Spleen (tissue), 11 donors: ENCODE measurements around the gene CIDEB. TPM values are rescaled to one million over a fixed set of nuclear protein-coding genes. Genes with fewer than 3 reads are reported as not detected.

ENCODE experiments used
- DNase-seq: peaks from one replicate; pipeline ENCODE4 v3.0.0-alpha.2; 2020
- H3K27ac ChIP-seq, 8 donors: fragments of 200-600 bp; sonication (generic) in 7 of 8; 1 replicate in 4 of 8; 2 replicates in 4 of 8; pipeline versions ENCODE4 v1.5.0 to v1.8.0; 2016 to 2021; ENCODE audit warnings: inconsistent platforms in 4 of 8, mild to moderate bottlenecking in 4 of 8, moderate library complexity in 1 of 8
- H3K27me3 ChIP-seq, 7 donors: fragments of 200-600 bp; sonication (generic) in 6 of 7; replicated peaks in 1 of 7; 1 replicate in 4 of 7; 2 replicates in 3 of 7; pipeline versions ENCODE4 v1.5.0 to v1.8.0; 2016 to 2021; ENCODE audit warnings: inconsistent platforms in 3 of 7, mild to moderate bottlenecking in 1 of 7
- H3K36me3 ChIP-seq, 6 donors: fragments of 200-600 bp; sonication (generic) in 5 of 6; 1 replicate in 4 of 6; 2 replicates in 2 of 6; pipeline versions ENCODE4 v1.5.0 to v1.8.0; 2016 to 2021; ENCODE audit warnings: inconsistent platforms in 2 of 6
- H3K4me1 ChIP-seq, 6 donors: fragments of 200-600 bp; sonication (generic) in 5 of 6; 1 replicate in 3 of 6; 2 replicates in 3 of 6; pipeline versions ENCODE4 v1.5.0 to v1.8.0; 2016 to 2021; ENCODE audit warnings: inconsistent platforms in 3 of 6
- H3K4me3 ChIP-seq, 8 donors: fragments of 200-600 bp; sonication (generic) in 7 of 8; 1 replicate in 4 of 8; 2 replicates in 4 of 8; pipeline versions ENCODE4 v1.5.0 to v1.8.0; 2016 to 2021; ENCODE audit warnings: inconsistent platforms in 4 of 8, mild to moderate bottlenecking in 4 of 8, moderate library complexity in 2 of 8
- H3K9me3 ChIP-seq, 8 donors: fragments of 200-600 bp; sonication (generic) in 7 of 8; 1 replicate in 4 of 8; 2 replicates in 4 of 8; pipeline versions ENCODE4 v1.5.0 to v1.8.0; 2016 to 2021; ENCODE audit warnings: inconsistent platforms in 4 of 8
- CTCF ChIP-seq, 11 experiments: fragments of 200-600 bp in 7 of 11; fragments of 450-650 bp in 4 of 11; sonication (generic) in 4 of 11; IDR thresholded peaks in 8 of 11; conservative IDR thresholded peaks in 3 of 11; 1 replicate in 7 of 11; 2 replicates in 4 of 11; pipeline versions ENCODE4 v1.4.0 to v1.8.0; 2016 to 2021; ENCODE audit warnings: antibody characterized with exemption in 11 of 11, inconsistent platforms in 4 of 11, mild to moderate bottlenecking in 1 of 11
- POLR2A ChIP-seq, 3 donors: fragments of 450-650 bp; IDR thresholded peaks; one replicate each; pipeline ENCODE4 v1.5.1; 2017; ENCODE audit warnings: antibody characterized with exemption in 3 of 3, mild to moderate bottlenecking in 1 of 3
- POLR2AphosphoS5 ChIP-seq, 3 donors: sonication (generic); formaldehyde crosslinking; IDR thresholded peaks; one replicate each; pipeline ENCODE4 v1.5.1; 2017; ENCODE audit warnings: antibody characterized with exemption in 3 of 3
- WGBS, 5 donors: extraction: QIAGEN DNeasy Blood & Tissue Kit in 3 of 5; methylation state at CpG; one replicate each; pipeline versions ENCODE4 v1.1.5 to v1.1.7; 2013 to 2018; 5-methylcytosine and 5-hydroxymethylcytosine counted together
- intact Hi-C: fragments of 100-400 bp; cut with DNase I; formaldehyde crosslinking; loops from one replicate; pipeline ENCODE4 v1.15.0; 2023; ENCODE audit warnings: low total_unique reads
- polyA plus RNA-seq, 3 donors: library from polyadenylated mRNA; stranded (reverse); fragments of 200-250 nt; gene quantifications; one replicate each; pipeline ENCODE4 v1.2.1, GENCODE V29; 2013
- small RNA-seq, 4 donors: library from RNA; depleted of rRNA; stranded (forward); fragments of <200 nt; gene quantifications; one replicate each; pipeline ENCODE3, GENCODE V24; 2016
- total RNA-seq, 7 donors: library from RNA; depleted of rRNA in 3 of 7; stranded (reverse); fragments of >200 nt in 3 of 7; fragmentation: NEBNext Ultra II Directional in 4 of 7; extraction: Animal tissue kit (Norgen Biotek cat#: 25700) in 4 of 7; gene quantifications; one replicate each; pipeline versions ENCODE4 v1.1.0 to v1.2.1, GENCODE V29; 2016 to 2021
- donor health status: healthy with polysubstance abuse.
- donor health status: DM: no; HTN: no; CAD: no; lungs with moderate emphysema.
- donor health status: DM: no; HTN: no; CAD: no.
- donor health status: Bipolar disorder and iron deficiency.
- donor health status: healthy.
- donor health status: DM: no; HTN: no; CAD: no.
- donor health status: DM: yes; HTN: yes; CAD: no.

Gene CIDEB
- total and polyA plus RNA-seq, 10 donors: 31.0 to 145 (median 81.6) TPM

GRCh38 chr14:24258119-24258518 is 49.7 kb downstream of the CIDEB start:
- Histone ChIP-seq H3K27ac (no peak overlapping the region), H3K4me1 (no peaks in the 10 kb centered on the region), H3K27me3 (no peaks in the 10 kb centered on the region), H3K4me3 (no peak overlapping the region), H3K36me3 (peaks cover 0 to 89% (median 6%) of the 10 kb centered on the region in 6 donors), H3K9me3 (no peaks in the 10 kb centered on the region)
- intact Hi-C loops: no loop called here
- no peak for TF ChIP-seq CTCF (IDR thresholded peaks at IDR 0.05 in 8 of 11, conservative IDR thresholded peaks at IDR 0.05 in 3 of 11)
- TF ChIP-seq POLR2A (IDR thresholded peaks at IDR 0.05): no peak
- WGBS, 5 donors: 85 to 96% (median 94%) methylated on average over 9 of the region's 9 CpGs
- DNase-seq: peak; percentile 51

GRCh38 chr14:24256960-24257359 is 50.8 kb downstream of the CIDEB start:
- Histone ChIP-seq H3K4me3 (no peak overlapping the region), H3K36me3 (peaks cover 0 to 91% (median 6%) of the 10 kb centered on the region in 6 donors), H3K9me3 (no peaks in the 10 kb centered on the region), H3K4me1 (no peaks in the 10 kb centered on the region), H3K27me3 (no peaks in the 10 kb centered on the region), H3K27ac (peak overlapping the region in 1 of 8 donors; percentile 21)
- DNase-seq: peak; percentile 66
- TF ChIP-seq CTCF (IDR thresholded peaks at IDR 0.05 in 8 of 11, conservative IDR thresholded peaks at IDR 0.05 in 3 of 11) (no peak), POLR2AphosphoS5 (IDR thresholded peaks at IDR 0.05) (no peak), POLR2A (IDR thresholded peaks at IDR 0.05) (no peak)
- 67 to 92% (median 90%) methylated on average over 4 of the region's 4 CpGs for WGBS, 5 donors
- intact Hi-C loops: no loop called here

GRCh38 chr14:24255931-24256711 is 51.7 kb downstream of the CIDEB start:
- Histone ChIP-seq H3K9me3 (no peaks in the 10 kb centered on the region), H3K4me1 (peaks cover 0 to 6% (median 0%) of the 10 kb centered on the region in 6 donors), H3K27ac (no peak overlapping the region), H3K27me3 (no peaks in the 10 kb centered on the region), H3K36me3 (peaks cover 0 to 83% (median 6%) of the 10 kb centered on the region in 6 donors), H3K4me3 (no peak overlapping the region)
- intact Hi-C loops: no loop called here
- peak; percentile 36 for DNase-seq
- no peak for TF ChIP-seq POLR2AphosphoS5 (IDR thresholded peaks at IDR 0.05)
- 91 to 97% (median 96%) methylated on average over 11 to 12 of the region's 12 CpGs for WGBS, 5 donors

- TF ChIP-seq POLR2AphosphoS5 (IDR thresholded peaks at IDR 0.05) (no peak), CTCF (IDR thresholded peaks at IDR 0.05 in 8 of 11, conservative IDR thresholded peaks at IDR 0.05 in 3 of 11) (no peak), POLR2A (IDR thresholded peaks at IDR 0.05) (no peak)
- Histone ChIP-seq H3K27ac (no peak overlapping the region), H3K36me3 (peaks cover 0 to 76% (median 6%) of the 10 kb centered on the region in 6 donors), H3K4me1 (peaks cover 0 to 12% (median 0%) of the 10 kb centered on the region in 6 donors), H3K4me3 (no peak overlapping the region), H3K9me3 (no peaks in the 10 kb centered on the region), H3K27me3 (no peaks in the 10 kb centered on the region)
- WGBS, 5 donors: 89 to 97% (median 94%) methylated on average over 5 to 8 of the region's 8 CpGs
- intact Hi-C loops: no loop called here
- DNase-seq: no peak
These were observed 52.3 kb downstream of the CIDEB start for GRCh38 chr14:24255438-24255837.

Small RNAs within 50 kb of the gene (small RNA-seq; reads per million reads assigned to genes)
- gene RF00026: 0 reads per million in 4 donors

Other genes starting within 250 kb of the CIDEB start
Only the 30 nearest of the 33 such genes appear.
- 100 to 1,000 TPM in 2 of 7 donors, 10 to 100 TPM in 5; 73.8 to 110 (median 80.9) TPM for gene DCAF11, start 193.2 kb downstream of the CIDEB start, total RNA-seq
- gene DCAF11, start 193.2 kb downstream of the CIDEB start, polyA plus RNA-seq: 10 to 100 TPM; 28.7 to 42.5 (median 32.4) TPM
- 1 to 10 TPM; 2.0 to 7.8 (median 4.2) TPM for gene NRL, start 193.0 kb downstream of the CIDEB start, total RNA-seq
- gene NRL, start 193.0 kb downstream of the CIDEB start, polyA plus RNA-seq: 1 to 10 TPM; 2.7 to 4.7 (median 3.7) TPM
- gene FITM1, start 177.3 kb downstream of the CIDEB start, total RNA-seq: 10 to 100 TPM in 2 of 7 donors, 1 to 10 TPM in 5; 3.7 to 12.9 (median 9.0) TPM
- 1 to 10 TPM; 4.6 to 9.6 (median 8.3) TPM for gene FITM1, start 177.3 kb downstream of the CIDEB start, polyA plus RNA-seq
- 100 to 1,000 TPM; 157 to 303 (median 247) TPM for gene PSME1, start 171.8 kb downstream of the CIDEB start, total RNA-seq
- 100 to 1,000 TPM; 349 to 441 (median 364) TPM for gene PSME1, start 171.8 kb downstream of the CIDEB start, polyA plus RNA-seq
- gene EMC9, start 166.4 kb downstream of the CIDEB start, total RNA-seq: 10 to 100 TPM; 17.7 to 27.3 (median 19.9) TPM
- 10 to 100 TPM; 25.4 to 50.6 (median 48.5) TPM for gene EMC9, start 166.4 kb downstream of the CIDEB start, polyA plus RNA-seq
- 100 to 1,000 TPM in 5 of 7 donors, 10 to 100 TPM in 2; 80.0 to 295 (median 189) TPM for gene PSME2, start 161.4 kb downstream of the CIDEB start, total RNA-seq
- 100 to 1,000 TPM; 337 to 509 (median 433) TPM for gene PSME2, start 161.4 kb downstream of the CIDEB start, polyA plus RNA-seq
- gene RNF31, start 160.5 kb downstream of the CIDEB start, total RNA-seq: 100 to 1,000 TPM in 3 of 7 donors, 10 to 100 TPM in 4; 61.9 to 113 (median 96.9) TPM
- 100 to 1,000 TPM in 2 of 3 donors, 10 to 100 TPM in 1; 56.5 to 148 (median 122) TPM for gene RNF31, start 160.5 kb downstream of the CIDEB start, polyA plus RNA-seq
- 100 to 1,000 TPM; 122 to 265 (median 218) TPM for gene IRF9, start 146.7 kb downstream of the CIDEB start, total RNA-seq
- gene IRF9, start 146.7 kb downstream of the CIDEB start, polyA plus RNA-seq: 100 to 1,000 TPM in 2 of 3 donors, 10 to 100 TPM in 1; 85.8 to 166 (median 118) TPM
- gene REC8, start 135.9 kb downstream of the CIDEB start, total RNA-seq: 10 to 100 TPM; 23.5 to 51.6 (median 38.0) TPM
- 10 to 100 TPM; 23.6 to 48.0 (median 43.1) TPM for gene REC8, start 135.9 kb downstream of the CIDEB start, polyA plus RNA-seq
- gene IPO4, start 119.2 kb downstream of the CIDEB start, total RNA-seq: 10 to 100 TPM; 20.0 to 49.7 (median 29.9) TPM
- 10 to 100 TPM; 10.0 to 14.7 (median 10.4) TPM for gene IPO4, start 119.2 kb downstream of the CIDEB start, polyA plus RNA-seq
- 10 to 100 TPM; 30.4 to 53.6 (median 37.3) TPM for gene TM9SF1, start 112.5 kb downstream of the CIDEB start, total RNA-seq
- gene TM9SF1, start 112.5 kb downstream of the CIDEB start, polyA plus RNA-seq: 10 to 100 TPM in 1 of 3 donors, 1 to 10 TPM in 2; 4.7 to 12.7 (median 7.9) TPM
- 1 to 10 TPM in 1 of 7 donors, under 1 TPM in 4, not detected in 2; 0.44 to 1.4 (median 0.61) TPM for gene TSSK4, start 102.3 kb downstream of the CIDEB start, total RNA-seq
- not detected for gene TSSK4, start 102.3 kb downstream of the CIDEB start, polyA plus RNA-seq
- 10 to 100 TPM; 53.3 to 71.7 (median 61.9) TPM for gene CHMP4A, start 94.5 kb downstream of the CIDEB start, total RNA-seq
- 100 to 1,000 TPM; 106 to 149 (median 132) TPM for gene CHMP4A, start 94.5 kb downstream of the CIDEB start, polyA plus RNA-seq
- gene MDP1, start 91.9 kb downstream of the CIDEB start, total RNA-seq: 10 to 100 TPM; 11.0 to 25.5 (median 17.6) TPM
- gene MDP1, start 91.9 kb downstream of the CIDEB start, polyA plus RNA-seq: 10 to 100 TPM; 30.2 to 39.6 (median 33.6) TPM
- gene NEDD8, start 75.6 kb downstream of the CIDEB start, total RNA-seq: 100 to 1,000 TPM in 6 of 7 donors, 10 to 100 TPM in 1; 98.6 to 137 (median 122) TPM
- 100 to 1,000 TPM; 164 to 237 (median 228) TPM for gene NEDD8, start 75.6 kb downstream of the CIDEB start, polyA plus RNA-seq
- gene GMPR2, start 75.0 kb downstream of the CIDEB start, total RNA-seq: 10 to 100 TPM; 57.0 to 85.6 (median 82.6) TPM
- 10 to 100 TPM; 42.2 to 57.9 (median 50.3) TPM for gene GMPR2, start 75.0 kb downstream of the CIDEB start, polyA plus RNA-seq
- 100 to 1,000 TPM in 3 of 7 donors, 10 to 100 TPM in 4; 61.8 to 121 (median 99.5) TPM for gene TINF2, start 65.4 kb downstream of the CIDEB start, total RNA-seq
- gene TINF2, start 65.4 kb downstream of the CIDEB start, polyA plus RNA-seq: 10 to 100 TPM; 55.7 to 60.8 (median 57.4) TPM
- gene TGM1, start 44.8 kb downstream of the CIDEB start, total RNA-seq: 1 to 10 TPM; 1.4 to 4.8 (median 2.8) TPM
- gene TGM1, start 44.8 kb downstream of the CIDEB start, polyA plus RNA-seq: 1 to 10 TPM; 1.7 to 3.5 (median 2.3) TPM
- 10 to 100 TPM; 41.7 to 63.0 (median 48.6) TPM for gene RABGGTA, start 36.4 kb downstream of the CIDEB start, total RNA-seq
- gene RABGGTA, start 36.4 kb downstream of the CIDEB start, polyA plus RNA-seq: 10 to 100 TPM; 22.5 to 46.7 (median 41.4) TPM
- 10 to 100 TPM; 29.9 to 56.1 (median 34.0) TPM for gene DHRS1, start 8.2 kb downstream of the CIDEB start, total RNA-seq
- gene DHRS1, start 8.2 kb downstream of the CIDEB start, polyA plus RNA-seq: 10 to 100 TPM; 22.0 to 38.2 (median 30.3) TPM
- gene NOP9, start 8.1 kb downstream of the CIDEB start, total RNA-seq: 10 to 100 TPM; 16.8 to 26.9 (median 22.9) TPM
- 10 to 100 TPM in 1 of 3 donors, 1 to 10 TPM in 2; 4.5 to 12.1 (median 5.2) TPM for gene NOP9, start 8.1 kb downstream of the CIDEB start, polyA plus RNA-seq
- gene LTB4R2, start 2.2 kb upstream of the CIDEB start, total RNA-seq: 10 to 100 TPM in 6 of 7 donors, 1 to 10 TPM in 1; 9.2 to 32.3 (median 18.1) TPM
- gene LTB4R2, start 2.2 kb upstream of the CIDEB start, polyA plus RNA-seq: 1 to 10 TPM in 2 of 3 donors, under 1 TPM in 1; 0.83 to 4.0 (median 1.3) TPM
- gene LTB4R, start 3.5 kb upstream of the CIDEB start, total RNA-seq: 10 to 100 TPM; 20.9 to 50.4 (median 35.8) TPM
- 10 to 100 TPM; 13.9 to 28.6 (median 28.6) TPM for gene LTB4R, start 3.5 kb upstream of the CIDEB start, polyA plus RNA-seq
- 100 to 1,000 TPM in 1 of 7 donors, 10 to 100 TPM in 6; 34.4 to 114 (median 68.7) TPM for gene ADCY4, start 27.1 kb upstream of the CIDEB start, total RNA-seq
- 10 to 100 TPM; 13.0 to 53.5 (median 34.0) TPM for gene ADCY4, start 27.1 kb upstream of the CIDEB start, polyA plus RNA-seq
- gene RIPK3, start 32.0 kb upstream of the CIDEB start, total RNA-seq: 10 to 100 TPM; 24.8 to 42.4 (median 32.6) TPM
- gene RIPK3, start 32.0 kb upstream of the CIDEB start, polyA plus RNA-seq: 10 to 100 TPM; 14.0 to 18.4 (median 14.7) TPM
- 10 to 100 TPM; 10.7 to 29.2 (median 20.2) TPM for gene NFATC4, start 60.2 kb upstream of the CIDEB start, total RNA-seq
- gene NFATC4, start 60.2 kb upstream of the CIDEB start, polyA plus RNA-seq: 100 to 1,000 TPM in 1 of 3 donors, 10 to 100 TPM in 2; 51.1 to 145 (median 99.9) TPM
- 10 to 100 TPM in 5 of 7 donors, 1 to 10 TPM in 2; 4.7 to 18.0 (median 12.0) TPM for gene NYNRIN, start 91.0 kb upstream of the CIDEB start, total RNA-seq
- 1 to 10 TPM in 2 of 3 donors, under 1 TPM in 1; 0.87 to 2.7 (median 2.2) TPM for gene NYNRIN, start 91.0 kb upstream of the CIDEB start, polyA plus RNA-seq
- 10 to 100 TPM in 4 of 7 donors, 1 to 10 TPM in 3; 4.3 to 21.7 (median 13.7) TPM for gene CBLN3, start 121.7 kb upstream of the CIDEB start, total RNA-seq
- 10 to 100 TPM in 1 of 3 donors, 1 to 10 TPM in 2; 5.8 to 13.8 (median 6.8) TPM for gene CBLN3, start 121.7 kb upstream of the CIDEB start, polyA plus RNA-seq
- gene KHNYN, start 122.0 kb upstream of the CIDEB start, total RNA-seq: 10 to 100 TPM; 65.5 to 90.6 (median 72.2) TPM
- 10 to 100 TPM; 10.9 to 35.2 (median 14.0) TPM for gene KHNYN, start 122.0 kb upstream of the CIDEB start, polyA plus RNA-seq
- gene SDR39U1, start 134.8 kb upstream of the CIDEB start, total RNA-seq: 10 to 100 TPM; 48.2 to 87.8 (median 63.7) TPM
- gene SDR39U1, start 134.8 kb upstream of the CIDEB start, polyA plus RNA-seq: 100 to 1,000 TPM in 2 of 3 donors, 10 to 100 TPM in 1; 94.6 to 146 (median 124) TPM